WERI-Rb-1 (cell line): ENCODE measurements around the gene ROPN1L.

Experiments used
- DNase-seq: peaks from one replicate; pipeline ENCODE4 v3.0.0-alpha.2; 2020
- H3K27ac ChIP-seq: fragments of 250-450 bp; sonication (Bioruptor Pico); 2 replicates; pipeline ENCODE4 v1.5.1; 2020; ENCODE audit warnings: mild to moderate bottlenecking, moderate library complexity
- H3K27me3 ChIP-seq: fragments of 250-450 bp; sonication (Bioruptor Pico); 2 replicates; pipeline ENCODE4 v1.5.1; 2021; ENCODE audit warnings: mild to moderate bottlenecking, low read depth, moderate library complexity; ENCODE audit not compliant: insufficient read depth, severe bottlenecking
- H3K36me3 ChIP-seq: fragments of 250-450 bp; sonication (Bioruptor Pico); 2 replicates; pipeline ENCODE4 v1.5.1; 2020; ENCODE audit warnings: mild to moderate bottlenecking, moderate library complexity
- H3K4me3 ChIP-seq: 2 replicates; pipeline ENCODE4 v1.5.1; 2011; ENCODE audit warnings: low read depth, mild to moderate bottlenecking, control low read depth, low read length
- H3K9me3 ChIP-seq: fragments of 250-450 bp; sonication (Bioruptor Pico); 2 replicates; pipeline ENCODE4 v1.5.1; 2021; ENCODE audit warnings: mild to moderate bottlenecking, moderate library complexity; ENCODE audit not compliant: severe bottlenecking
- TF ChIP-seq, protein P1 (sequence below): IDR thresholded peaks from 2 replicates; pipeline ENCODE4 v1.5.1; 2011; ENCODE audit warnings: low read depth, mild to moderate bottlenecking, control low read depth, inconsistent platforms, low read length

ROPN1L gene

DNA sequence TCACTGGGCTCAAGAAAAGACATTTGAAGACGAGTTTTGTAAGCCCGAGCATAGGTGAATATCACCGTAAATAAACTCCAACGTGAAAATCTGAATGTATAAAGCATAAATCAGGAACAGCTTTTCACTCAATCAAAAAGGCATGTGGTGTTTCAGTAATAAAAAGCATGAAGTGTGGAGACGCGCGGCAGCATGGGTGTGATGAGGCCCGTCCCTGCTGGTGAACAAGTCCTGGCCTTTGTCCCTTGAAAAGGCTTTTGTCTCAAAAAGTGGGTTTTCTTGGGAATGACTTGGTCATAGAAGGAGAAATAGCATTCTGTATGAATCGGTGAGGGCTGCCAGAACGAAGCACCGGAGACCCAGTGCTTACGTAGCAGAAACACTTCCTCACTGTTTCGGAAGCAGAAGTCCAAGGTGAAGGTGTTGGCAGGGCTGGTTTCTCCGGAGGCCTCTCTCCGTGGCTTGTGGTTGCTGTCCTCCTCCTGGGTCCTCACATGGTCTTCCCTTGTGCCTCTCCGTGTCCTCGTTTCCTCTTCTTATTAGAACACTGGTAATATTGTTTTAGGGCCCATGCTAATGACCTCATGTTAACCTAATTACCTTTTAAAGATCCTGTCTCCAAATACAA lies 24.9 kb downstream of the ROPN1L start:
- no peak overlapping the region for H3K27ac ChIP-seq
- H3K36me3 ChIP-seq = no peaks in the 10 kb centered on the region
- no peaks in the 10 kb centered on the region for H3K9me3 ChIP-seq
- no peak for DNase-seq
- H3K4me3 ChIP-seq = no peak overlapping the region
- no peaks in the 10 kb centered on the region for H3K27me3 ChIP-seq
- TF ChIP-seq, protein P1, sequence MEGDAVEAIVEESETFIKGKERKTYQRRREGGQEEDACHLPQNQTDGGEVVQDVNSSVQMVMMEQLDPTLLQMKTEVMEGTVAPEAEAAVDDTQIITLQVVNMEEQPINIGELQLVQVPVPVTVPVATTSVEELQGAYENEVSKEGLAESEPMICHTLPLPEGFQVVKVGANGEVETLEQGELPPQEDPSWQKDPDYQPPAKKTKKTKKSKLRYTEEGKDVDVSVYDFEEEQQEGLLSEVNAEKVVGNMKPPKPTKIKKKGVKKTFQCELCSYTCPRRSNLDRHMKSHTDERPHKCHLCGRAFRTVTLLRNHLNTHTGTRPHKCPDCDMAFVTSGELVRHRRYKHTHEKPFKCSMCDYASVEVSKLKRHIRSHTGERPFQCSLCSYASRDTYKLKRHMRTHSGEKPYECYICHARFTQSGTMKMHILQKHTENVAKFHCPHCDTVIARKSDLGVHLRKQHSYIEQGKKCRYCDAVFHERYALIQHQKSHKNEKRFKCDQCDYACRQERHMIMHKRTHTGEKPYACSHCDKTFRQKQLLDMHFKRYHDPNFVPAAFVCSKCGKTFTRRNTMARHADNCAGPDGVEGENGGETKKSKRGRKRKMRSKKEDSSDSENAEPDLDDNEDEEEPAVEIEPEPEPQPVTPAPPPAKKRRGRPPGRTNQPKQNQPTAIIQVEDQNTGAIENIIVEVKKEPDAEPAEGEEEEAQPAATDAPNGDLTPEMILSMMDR = no peak

DNA sequence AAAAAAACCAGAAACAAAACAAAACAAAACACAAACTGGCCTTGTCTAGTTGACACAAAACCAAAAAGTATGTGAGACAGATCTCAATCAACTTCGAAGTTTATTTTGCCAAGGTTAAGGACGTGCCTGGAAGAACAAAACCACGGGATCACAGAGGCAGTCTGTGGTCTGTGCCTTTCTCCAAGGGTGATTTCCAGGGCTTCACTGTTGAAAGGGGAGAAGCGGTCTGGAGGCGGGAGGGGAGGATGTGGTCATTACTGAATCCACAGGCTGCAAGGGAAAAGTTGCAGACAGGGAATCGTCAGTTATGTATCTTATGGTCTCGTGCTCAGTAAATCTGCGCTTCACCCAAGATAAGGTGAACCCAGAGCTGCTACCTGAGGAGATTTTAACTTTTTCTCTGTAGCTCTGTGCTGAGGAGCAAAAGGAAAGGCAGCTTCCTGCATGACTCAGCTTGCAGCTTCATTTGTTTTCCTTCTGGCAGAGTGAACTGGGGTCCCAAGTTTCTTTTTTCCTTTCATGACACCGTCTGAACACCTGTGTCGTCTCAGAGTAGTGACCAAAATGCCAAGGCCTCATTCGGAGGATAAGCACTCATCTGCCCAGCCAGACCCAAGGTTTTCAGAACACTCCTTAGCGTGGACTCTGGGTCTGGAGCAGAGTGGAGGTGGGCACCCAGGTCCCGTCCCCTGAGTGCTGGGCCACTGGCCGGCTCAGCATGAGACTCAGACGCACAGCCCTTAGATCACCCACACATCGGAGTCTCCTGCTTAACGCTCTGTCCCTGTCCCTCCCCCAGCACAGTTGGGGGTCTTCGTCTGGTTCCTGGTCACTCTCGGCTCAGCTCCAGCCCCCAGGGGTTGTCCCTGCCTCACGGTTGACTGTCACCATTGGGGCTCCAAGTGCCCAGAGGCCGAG lies 25.9 kb downstream of the ROPN1L start:
- peak; percentile 41 for DNase-seq
- H3K4me3 ChIP-seq = no peak overlapping the region
- TF ChIP-seq, protein P1 = no peak
- H3K36me3 ChIP-seq = no peaks in the 10 kb centered on the region
- no peaks in the 10 kb centered on the region for H3K9me3 ChIP-seq
- H3K27me3 ChIP-seq = no peaks in the 10 kb centered on the region
- no peak overlapping the region; the same call in none of the 2 replicates for H3K27ac ChIP-seq

DNA sequence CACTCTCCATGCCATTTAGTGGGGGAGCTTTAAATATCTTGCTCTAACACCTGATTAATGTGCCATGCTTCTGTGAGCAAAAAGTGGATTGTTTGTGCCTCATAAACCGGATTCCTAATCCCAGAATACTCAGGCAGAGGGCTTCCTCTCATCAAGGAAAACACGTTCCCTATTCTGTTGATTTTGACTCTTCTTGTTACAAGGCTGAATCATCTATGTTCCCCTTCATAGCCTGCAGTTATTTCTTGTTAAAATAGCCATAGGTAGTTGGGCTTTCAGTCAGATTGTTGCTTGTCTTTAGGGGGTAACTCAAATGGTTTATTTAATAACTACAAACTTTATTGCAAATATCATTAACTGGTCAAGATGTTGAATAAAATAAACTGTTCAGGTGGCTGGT lies 26.6 kb downstream of the ROPN1L start:
- H3K27ac ChIP-seq = peak overlapping the region; percentile 37
- no peaks in the 10 kb centered on the region for H3K36me3 ChIP-seq
- H3K27me3 ChIP-seq = no peaks in the 10 kb centered on the region
- H3K4me3 ChIP-seq = no peak overlapping the region
- no peaks in the 10 kb centered on the region for H3K9me3 ChIP-seq
- TF ChIP-seq, protein P1 = no peak
- no peak for DNase-seq

DNA sequence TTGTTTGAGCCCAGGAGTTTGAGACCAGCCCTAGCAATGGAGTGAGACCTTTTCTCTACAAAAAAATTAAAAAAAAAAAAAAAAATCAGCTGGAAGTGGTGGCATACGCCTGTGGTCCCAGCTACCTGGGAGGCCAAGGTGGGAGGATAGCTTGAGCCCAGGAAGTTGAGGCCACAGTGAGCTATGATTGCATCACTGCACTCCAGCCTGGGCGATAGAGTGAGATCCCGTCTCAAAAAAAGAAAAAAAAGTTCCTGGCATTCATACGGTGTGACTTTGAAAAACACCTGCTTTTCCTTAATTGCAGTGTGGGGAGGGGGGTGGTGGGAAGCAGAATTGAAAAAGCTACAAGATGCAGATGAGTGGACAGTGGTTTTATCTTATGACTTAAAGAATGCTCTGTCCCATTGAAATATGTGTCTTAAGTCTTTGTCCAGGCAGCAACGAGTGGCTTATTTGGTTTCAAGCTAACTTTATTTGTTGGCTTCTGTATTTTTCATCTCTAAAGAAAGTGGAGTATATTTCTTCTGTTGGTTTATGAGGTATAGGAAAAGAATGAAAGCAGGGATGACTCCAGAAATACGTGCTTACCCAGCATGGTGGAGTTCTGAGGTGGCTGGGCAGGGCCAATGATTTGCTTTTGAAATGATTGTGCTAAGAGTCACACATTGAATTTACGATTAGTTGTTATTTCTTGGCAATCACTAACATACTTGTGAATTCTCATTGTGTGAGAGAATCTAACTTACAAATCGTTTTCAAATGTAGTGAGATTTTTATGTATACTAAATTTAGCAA lies 27.8 kb downstream of the ROPN1L start:
- Histone ChIP-seq H3K27ac (no peak overlapping the region), H3K9me3 (no peaks in the 10 kb centered on the region), H3K27me3 (no peaks in the 10 kb centered on the region), H3K36me3 (no peaks in the 10 kb centered on the region), H3K4me3 (no peak overlapping the region)
- TF ChIP-seq, protein P1 = no peak
- no peak for DNase-seq

DNA sequence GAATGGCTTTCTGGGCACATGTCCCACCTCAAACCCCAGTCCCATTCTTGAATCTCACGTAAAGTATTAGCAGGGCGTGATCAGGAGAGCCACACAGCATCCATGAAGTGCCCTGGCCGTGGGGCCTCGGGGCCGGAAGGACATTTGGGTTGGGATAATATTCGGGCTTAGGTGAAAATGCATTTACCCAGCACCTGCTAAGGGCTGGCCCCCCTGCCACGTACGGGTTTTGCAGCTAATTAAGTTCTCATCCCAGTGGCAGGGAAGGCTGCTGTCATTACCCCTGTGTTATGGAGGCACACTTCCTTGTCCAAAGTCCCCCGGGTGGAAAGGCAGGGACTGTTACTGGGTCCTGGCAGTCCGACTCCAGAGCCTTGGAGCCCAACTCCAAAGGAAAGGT lies 29.0 kb downstream of the ROPN1L start:
- DNase-seq = no peak
- H3K27me3 ChIP-seq = no peaks in the 10 kb centered on the region
- no peak overlapping the region for H3K4me3 ChIP-seq
- no peaks in the 10 kb centered on the region for H3K36me3 ChIP-seq
- peaks cover 3% of the 10 kb centered on the region for H3K9me3 ChIP-seq
- TF ChIP-seq, protein P1 = no peak
- no peak overlapping the region for H3K27ac ChIP-seq
